WTC11 (cell line): ENCODE measurements around the gene ZNF516. TPM values are rescaled to one million over a fixed set of nuclear protein-coding genes. Genes with fewer than 3 reads are reported as not detected.

Experiments
- ATAC-seq: fragments of 200-7000 bp; cut with Tn5 transposase; 2 replicates; pipeline ENCODE4 v1.10.0; 2021; ENCODE audit warnings: mild to moderate bottlenecking, moderate library complexity
- Bru-seq: library from RNA; stranded (reverse); fragments of 400-500 nt; gene quantifications from one replicate; lab custom pipeline; 2021; lab: Mats Ljungman, UMichigan
- CTCF ChIA-PET: fragments of 300-600 bp; sonication (Branson Sonifier 250); formaldehyde crosslinking; loops from one replicate; lab custom pipeline; 2021; ENCODE audit warnings: antibody characterized with exemption; lab: Charles Lee
- POLR2A ChIA-PET: fragments of 350-600 bp; sonication (Branson Sonifier 250); formaldehyde crosslinking; loops from one replicate; lab custom pipeline; 2021; ENCODE audit warnings: antibody characterized with exemption; lab: Charles Lee
- DNase-seq: peaks from one replicate; pipeline ENCODE4 v3.0.0; 2021; ENCODE audit warnings: low spot score
- H3K27ac Mint-ChIP-seq: 2 replicates; pipeline ENCODE4 v1.8.0; 2021; ENCODE audit warnings: mixed read lengths
- H3K27me3 Mint-ChIP-seq: 2 replicates; pipeline ENCODE4 v1.8.0; 2021; ENCODE audit warnings: low read depth, mild to moderate bottlenecking, moderate library complexity, mixed read lengths
- H3K36me3 Mint-ChIP-seq: 2 replicates; pipeline ENCODE4 v1.8.0; 2021; ENCODE audit warnings: mixed read lengths
- H3K4me1 Mint-ChIP-seq: 2 replicates; pipeline ENCODE4 v1.8.0; 2022; ENCODE audit warnings: mixed read lengths
- H3K4me3 Mint-ChIP-seq: 2 replicates; pipeline ENCODE4 v1.8.0; 2021; ENCODE audit warnings: mild to moderate bottlenecking, moderate library complexity, mixed read lengths
- H3K9me3 Mint-ChIP-seq: 2 replicates; pipeline ENCODE4 v1.8.0; 2021; ENCODE audit warnings: mixed read lengths
- ATF2 ChIP-seq: sonication (generic); formaldehyde crosslinking; IDR thresholded peaks from 2 replicates; pipeline ENCODE4 v1.8.1; 2022; ENCODE audit warnings: low read depth, missing genetic modification reagents, borderline replicate concordance
- CREM ChIP-seq: sonication (generic); formaldehyde crosslinking; IDR thresholded peaks from 2 replicates; pipeline ENCODE4 v1.8.1; 2022; ENCODE audit warnings: mild to moderate bottlenecking, missing genetic modification reagents, moderate library complexity
- ELF4 ChIP-seq: sonication (generic); formaldehyde crosslinking; IDR thresholded peaks from 2 replicates; pipeline ENCODE4 v1.8.1; 2022; ENCODE audit warnings: low read depth, mild to moderate bottlenecking, moderate library complexity, missing genetic modification reagents
- FOXP1 ChIP-seq: sonication (generic); formaldehyde crosslinking; IDR thresholded peaks from 2 replicates; pipeline ENCODE4 v1.8.0; 2022; ENCODE audit warnings: missing genetic modification reagents, mild to moderate bottlenecking, moderate library complexity, borderline replicate concordance
- HMGXB4 ChIP-seq: sonication (generic); formaldehyde crosslinking; IDR thresholded peaks from 2 replicates; pipeline ENCODE4 v1.8.1; 2023; ENCODE audit warnings: mild to moderate bottlenecking, moderate library complexity, missing genetic modification reagents
- KAT7 ChIP-seq: sonication (generic); formaldehyde crosslinking; IDR thresholded peaks from 2 replicates; pipeline ENCODE4 v1.8.1; 2023; ENCODE audit warnings: missing genetic modification reagents, mild to moderate bottlenecking, borderline replicate concordance
- NFE2L1 ChIP-seq: sonication (generic); formaldehyde crosslinking; IDR thresholded peaks from 2 replicates; pipeline ENCODE4 v1.8.1; 2023; ENCODE audit warnings: missing genetic modification reagents
- NFYB ChIP-seq: sonication (generic); formaldehyde crosslinking; conservative IDR thresholded peaks from 2 replicates; pipeline ENCODE4 v1.8.0; 2022; ENCODE audit warnings: low read depth, missing genetic modification reagents
- PRRX2 ChIP-seq: fragments of 250-450 bp; sonication (Bioruptor Pico); IDR thresholded peaks from 2 replicates; pipeline ENCODE4 v1.8.0; 2021; ENCODE audit warnings: mild to moderate bottlenecking
- RORB ChIP-seq: fragments of 250-450 bp; sonication (Bioruptor Pico); IDR thresholded peaks from 2 replicates; pipeline ENCODE4 v1.9.0; 2021; ENCODE audit warnings: mild to moderate bottlenecking
- SMAD3 ChIP-seq: sonication (generic); formaldehyde crosslinking; IDR thresholded peaks from 2 replicates; pipeline ENCODE4 v1.8.0; 2022; ENCODE audit warnings: missing genetic modification reagents, mild to moderate bottlenecking, borderline replicate concordance
- SP1 ChIP-seq: sonication (generic); formaldehyde crosslinking; conservative IDR thresholded peaks from 2 replicates; pipeline ENCODE4 v1.8.1; 2022; ENCODE audit warnings: missing genetic modification reagents
- ZNF232 ChIP-seq: sonication (generic); formaldehyde crosslinking; IDR thresholded peaks from 2 replicates; pipeline ENCODE4 v1.8.0; 2022; ENCODE audit warnings: mild to moderate bottlenecking, missing genetic modification reagents
- ZNF416 ChIP-seq: fragments of 250-450 bp; sonication (Bioruptor Pico); IDR thresholded peaks from 2 replicates; pipeline ENCODE4 v1.9.0; 2021; ENCODE audit warnings: mild to moderate bottlenecking, inconsistent platforms
- ZNF423 ChIP-seq: fragments of 250-450 bp; sonication (Bioruptor Pico); IDR thresholded peaks from 2 replicates; pipeline ENCODE4 v2.1.2; 2022; ENCODE audit warnings: mild to moderate bottlenecking, moderate library complexity
- long read RNA-seq, 3 experiments: library from RNA in 1 of 3; library from capped mRNA in 1 of 3; library from polyadenylated mRNA in 1 of 3; unstranded in 2 of 3; stranded (forward) in 1 of 3; transcript quantifications; one replicate each; pipeline ENCODE4 v2.0.0, GENCODE V29; 2021
- total RNA-seq: library from RNA; stranded (reverse); gene quantifications from 3 replicates; pipeline ENCODE4 v1.2.3, GENCODE V29; 2021
- TF ChIP-seq, protein P1 (sequence below): sonication (generic); formaldehyde crosslinking; IDR thresholded peaks from 2 replicates; pipeline ENCODE4 v1.8.0; 2022; ENCODE audit warnings: mild to moderate bottlenecking, missing genetic modification reagents
- TF ChIP-seq, protein P2 (sequence below): sonication (generic); formaldehyde crosslinking; IDR thresholded peaks from 2 replicates; pipeline ENCODE4 v1.8.0; 2023; ENCODE audit warnings: missing genetic modification reagents
- TF ChIP-seq, protein P3 (sequence below): sonication (generic); formaldehyde crosslinking; IDR thresholded peaks from 2 replicates; pipeline ENCODE4 v1.8.0; 2023; ENCODE audit warnings: missing genetic modification reagents, mild to moderate bottlenecking, borderline replicate concordance
- TF ChIP-seq, protein P4 (sequence below): fragments of 250-450 bp; sonication (Bioruptor Pico); IDR thresholded peaks from 2 replicates; pipeline ENCODE4 v1.8.0; 2021; ENCODE audit warnings: mild to moderate bottlenecking

Gene ZNF516
- 47.3 to 58.6 TPM (median 50.1 TPM) in 3 replicates for total RNA-seq
- Bru-seq, nascent RNA: percentile 81 among the genes with signal in this experiment
- long read RNA-seq, experiment 1, partial matches to known transcripts: 12 of 49 reads
- long read RNA-seq, experiment 1, other reads (novel, unspliced or antisense): 36 of 49 reads
- long read RNA-seq, experiment 2, partial matches to known transcripts: 4 of 31 reads
- long read RNA-seq, experiment 2, other reads (novel, unspliced or antisense): 27 of 31 reads
- long read RNA-seq, experiment 3: 0 reads

DNA sequence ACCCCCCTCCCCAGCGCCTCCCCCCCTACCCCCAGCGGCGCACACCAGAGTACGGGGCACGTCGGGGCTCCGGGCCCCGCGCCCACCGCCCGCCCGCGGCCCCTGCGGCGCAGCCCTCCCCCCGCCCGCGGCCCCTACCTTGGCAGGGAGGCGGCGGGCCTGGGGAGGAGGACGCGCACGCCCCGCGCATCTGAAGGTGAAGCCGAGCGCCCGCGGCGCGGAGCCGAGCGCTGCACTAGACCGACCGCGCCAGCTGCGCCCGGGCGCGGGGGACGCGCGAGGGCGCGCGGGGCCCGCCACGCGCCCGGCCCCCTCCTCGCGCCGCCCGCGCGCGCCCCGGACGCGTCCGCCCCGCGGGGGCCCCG is at the start of gene ZNF516:
TSS of gene ZNF516 (minus strand) at position 237 of the 365 bp plus-strand sequence. CDS start 52,188 bp downstream, outside the sequence.
- DNase-seq (peak; percentile 53), ATAC-seq (peak; percentile 4)
- TF ChIP-seq, protein P1, sequence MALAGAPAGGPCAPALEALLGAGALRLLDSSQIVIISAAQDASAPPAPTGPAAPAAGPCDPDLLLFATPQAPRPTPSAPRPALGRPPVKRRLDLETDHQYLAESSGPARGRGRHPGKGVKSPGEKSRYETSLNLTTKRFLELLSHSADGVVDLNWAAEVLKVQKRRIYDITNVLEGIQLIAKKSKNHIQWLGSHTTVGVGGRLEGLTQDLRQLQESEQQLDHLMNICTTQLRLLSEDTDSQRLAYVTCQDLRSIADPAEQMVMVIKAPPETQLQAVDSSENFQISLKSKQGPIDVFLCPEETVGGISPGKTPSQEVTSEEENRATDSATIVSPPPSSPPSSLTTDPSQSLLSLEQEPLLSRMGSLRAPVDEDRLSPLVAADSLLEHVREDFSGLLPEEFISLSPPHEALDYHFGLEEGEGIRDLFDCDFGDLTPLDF (CRISPR knock-in tag): no peak
- TF ChIP-seq, protein P2, sequence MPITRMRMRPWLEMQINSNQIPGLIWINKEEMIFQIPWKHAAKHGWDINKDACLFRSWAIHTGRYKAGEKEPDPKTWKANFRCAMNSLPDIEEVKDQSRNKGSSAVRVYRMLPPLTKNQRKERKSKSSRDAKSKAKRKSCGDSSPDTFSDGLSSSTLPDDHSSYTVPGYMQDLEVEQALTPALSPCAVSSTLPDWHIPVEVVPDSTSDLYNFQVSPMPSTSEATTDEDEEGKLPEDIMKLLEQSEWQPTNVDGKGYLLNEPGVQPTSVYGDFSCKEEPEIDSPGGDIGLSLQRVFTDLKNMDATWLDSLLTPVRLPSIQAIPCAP (CRISPR knock-in tag): no peak
- no peak for TF ChIP-seq SMAD3 (CRISPR knock-in tag)
- no peak for TF ChIP-seq PRRX2 (CRISPR knock-in tag)
- no peak for TF ChIP-seq RORB (CRISPR knock-in tag)
- TF ChIP-seq ZNF232 (CRISPR knock-in tag): no peak
- TF ChIP-seq ATF2: no peak
- TF ChIP-seq SP1 (CRISPR knock-in tag): no peak
- TF ChIP-seq ZNF423: no peak
- TF ChIP-seq, protein P3, sequence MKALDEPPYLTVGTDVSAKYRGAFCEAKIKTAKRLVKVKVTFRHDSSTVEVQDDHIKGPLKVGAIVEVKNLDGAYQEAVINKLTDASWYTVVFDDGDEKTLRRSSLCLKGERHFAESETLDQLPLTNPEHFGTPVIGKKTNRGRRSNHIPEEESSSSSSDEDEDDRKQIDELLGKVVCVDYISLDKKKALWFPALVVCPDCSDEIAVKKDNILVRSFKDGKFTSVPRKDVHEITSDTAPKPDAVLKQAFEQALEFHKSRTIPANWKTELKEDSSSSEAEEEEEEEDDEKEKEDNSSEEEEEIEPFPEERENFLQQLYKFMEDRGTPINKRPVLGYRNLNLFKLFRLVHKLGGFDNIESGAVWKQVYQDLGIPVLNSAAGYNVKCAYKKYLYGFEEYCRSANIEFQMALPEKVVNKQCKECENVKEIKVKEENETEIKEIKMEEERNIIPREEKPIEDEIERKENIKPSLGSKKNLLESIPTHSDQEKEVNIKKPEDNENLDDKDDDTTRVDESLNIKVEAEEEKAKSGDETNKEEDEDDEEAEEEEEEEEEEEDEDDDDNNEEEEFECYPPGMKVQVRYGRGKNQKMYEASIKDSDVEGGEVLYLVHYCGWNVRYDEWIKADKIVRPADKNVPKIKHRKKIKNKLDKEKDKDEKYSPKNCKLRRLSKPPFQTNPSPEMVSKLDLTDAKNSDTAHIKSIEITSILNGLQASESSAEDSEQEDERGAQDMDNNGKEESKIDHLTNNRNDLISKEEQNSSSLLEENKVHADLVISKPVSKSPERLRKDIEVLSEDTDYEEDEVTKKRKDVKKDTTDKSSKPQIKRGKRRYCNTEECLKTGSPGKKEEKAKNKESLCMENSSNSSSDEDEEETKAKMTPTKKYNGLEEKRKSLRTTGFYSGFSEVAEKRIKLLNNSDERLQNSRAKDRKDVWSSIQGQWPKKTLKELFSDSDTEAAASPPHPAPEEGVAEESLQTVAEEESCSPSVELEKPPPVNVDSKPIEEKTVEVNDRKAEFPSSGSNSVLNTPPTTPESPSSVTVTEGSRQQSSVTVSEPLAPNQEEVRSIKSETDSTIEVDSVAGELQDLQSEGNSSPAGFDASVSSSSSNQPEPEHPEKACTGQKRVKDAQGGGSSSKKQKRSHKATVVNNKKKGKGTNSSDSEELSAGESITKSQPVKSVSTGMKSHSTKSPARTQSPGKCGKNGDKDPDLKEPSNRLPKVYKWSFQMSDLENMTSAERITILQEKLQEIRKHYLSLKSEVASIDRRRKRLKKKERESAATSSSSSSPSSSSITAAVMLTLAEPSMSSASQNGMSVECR (CRISPR knock-in tag): no peak
- no peak for TF ChIP-seq ELF4 (CRISPR knock-in tag)
- TF ChIP-seq HMGXB4 (CRISPR knock-in tag): no peak
- TF ChIP-seq NFE2L1 (CRISPR knock-in tag): no peak
- no peak for TF ChIP-seq NFYB
- no peak for TF ChIP-seq ZNF416 (CRISPR knock-in tag)
- TF ChIP-seq, protein P4, sequence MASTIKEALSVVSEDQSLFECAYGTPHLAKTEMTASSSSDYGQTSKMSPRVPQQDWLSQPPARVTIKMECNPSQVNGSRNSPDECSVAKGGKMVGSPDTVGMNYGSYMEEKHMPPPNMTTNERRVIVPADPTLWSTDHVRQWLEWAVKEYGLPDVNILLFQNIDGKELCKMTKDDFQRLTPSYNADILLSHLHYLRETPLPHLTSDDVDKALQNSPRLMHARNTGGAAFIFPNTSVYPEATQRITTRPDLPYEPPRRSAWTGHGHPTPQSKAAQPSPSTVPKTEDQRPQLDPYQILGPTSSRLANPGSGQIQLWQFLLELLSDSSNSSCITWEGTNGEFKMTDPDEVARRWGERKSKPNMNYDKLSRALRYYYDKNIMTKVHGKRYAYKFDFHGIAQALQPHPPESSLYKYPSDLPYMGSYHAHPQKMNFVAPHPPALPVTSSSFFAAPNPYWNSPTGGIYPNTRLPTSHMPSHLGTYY (CRISPR knock-in tag): no peak
- TF ChIP-seq CREM: no peak
- TF ChIP-seq KAT7 (CRISPR knock-in tag): no peak
- TF ChIP-seq FOXP1 (CRISPR knock-in tag): no peak
- peak within 1 kb of the TSS; percentile 92 for H3K4me3 Mint-ChIP-seq
- H3K27me3 Mint-ChIP-seq: peaks cover 67% of the 10 kb centered on the region
- CTCF ChIA-PET: interaction anchor here (0.9 kb wide), 1 partner anchor 162 kb away, joined by 3 read pairs; no protein-coding TSS in a partner anchor
- H3K4me1 Mint-ChIP-seq: peaks cover 37% of the 10 kb centered on the region
- peak within 1 kb of the TSS; percentile 99 for H3K27ac Mint-ChIP-seq
- H3K36me3 Mint-ChIP-seq: no peaks in the 10 kb centered on the region
- POLR2A ChIA-PET: interaction anchor here (1.8 kb wide), 1 partner anchor 24 kb away, joined by 6 read pairs; no protein-coding TSS in a partner anchor
- H3K9me3 Mint-ChIP-seq: no peaks in the 10 kb centered on the region
